ENCODE data around the gene WDR88. TPM values are rescaled to one million over a fixed set of nuclear protein-coding genes. Genes with fewer than 3 reads are reported as not detected.

The WDR88 gene
- total and polyA plus RNA-seq, 2 of the 8 experiments (the other 6 are each of a cell fraction or from before 2014, with no cell fraction given) = not detected

DNA sequence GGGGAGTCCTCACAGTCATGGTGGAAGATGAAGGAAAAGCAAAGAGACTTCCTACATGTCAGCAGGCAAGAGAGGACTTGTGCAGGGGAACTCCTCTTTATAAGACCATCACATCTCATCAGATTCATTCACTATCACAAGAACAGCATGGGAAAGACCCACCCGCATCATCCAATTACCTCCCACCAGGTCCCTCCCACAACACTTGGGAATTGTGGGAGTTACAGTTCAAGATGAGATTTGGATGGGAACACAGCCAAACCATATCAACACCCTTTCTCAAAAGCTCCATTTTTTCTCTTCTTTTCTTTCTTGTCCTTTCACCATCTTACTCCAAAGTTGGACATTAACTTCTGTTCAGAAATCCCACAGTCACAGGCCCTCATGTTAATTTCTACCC, 57.5 kb downstream of the WDR88 start:
- no peak overlapping the region for H3K18ac ChIP-seq (ENCODE audit: extremely low read depth, low read length)
- H3K23ac ChIP-seq (ENCODE audit: insufficient read length) = no peak overlapping the region
- peaks cover 0 to 19% (median 10%) of the 10 kb centered on the region in 4 experiments; a peak in 5 of 7 replicates for H3K27me3 ChIP-seq (replicated peaks in 1 of 4; ENCODE audit: control insufficient read depth in 3 of 4, extremely low read depth in 1 of 4, insufficient read depth in 3 of 4, low read length in 3 of 4)
- H3K23me2 ChIP-seq (ENCODE audit: low read depth, low read length) = peaks cover 3% of the 10 kb centered on the region; the same call in 1 of the 2 replicates
- no peak overlapping the region for H2AK5ac ChIP-seq (ENCODE audit: low read depth, low read length)
- H3K9me3 ChIP-seq (ENCODE audit: insufficient read depth in 2 of 2, low read depth in 1 of 2, low read length in 1 of 2) = no peaks in the 10 kb centered on the region
- H2BK120ac ChIP-seq (replicated peaks; ENCODE audit: low read depth, low read length) = no peak overlapping the region
- no peaks in the 10 kb centered on the region for H3K79me1 ChIP-seq (ENCODE audit: low read depth, low read length)
- no peak overlapping the region for H2BK20ac ChIP-seq (ENCODE audit: low read length)
- ChIA-PET POLR2A (ENCODE audit: partially characterized antibody) (interaction anchor here (1.0 kb wide), 1 partner anchor 185 kb away, joined by 3 read pairs; no protein-coding TSS in a partner anchor), CTCF (ENCODE audit: partially characterized antibody) (interaction anchor here (1.1 kb wide), 1 partner anchor 9 kb away, joined by 3 read pairs; no protein-coding TSS in a partner anchor)
- no peak overlapping the region for H3K14ac ChIP-seq (ENCODE audit: insufficient read length)
- no peak overlapping the region for H4K5ac ChIP-seq (ENCODE audit: insufficient read length, low read depth, low read length)
- H4K20me1 ChIP-seq (replicated peaks in 1 of 2; ENCODE audit: control insufficient read depth in 1 of 2, insufficient read depth in 2 of 2, low read length in 2 of 2) = no peaks in the 10 kb centered on the region
- H3K4me2 ChIP-seq (ENCODE audit: insufficient read depth in 1 of 2, low read depth in 2 of 2, low read length in 2 of 2) = no peak overlapping the region
- no peak overlapping the region for H2BK15ac ChIP-seq (ENCODE audit: low read length)
- DNase-seq (ENCODE audit: low read depth in 1 of 2, low spot score in 2 of 2) (no peak), FAIRE-seq (no peak)
- H3K56ac ChIP-seq (replicated peaks; ENCODE audit: insufficient read length, low read depth, low read length) = no peak overlapping the region
- no peak overlapping the region for H2AFZ ChIP-seq (ENCODE audit: low read length)
- no peak overlapping the region for H2BK5ac ChIP-seq (ENCODE audit: low read depth, low read length)
- no peak overlapping the region for H3K9ac ChIP-seq (replicated peaks in 1 of 4; ENCODE audit: extremely low read depth in 1 of 4, low read depth in 3 of 4, low read length in 3 of 4)
- H4K91ac ChIP-seq (replicated peaks; ENCODE audit: insufficient read length, low read length) = no peak overlapping the region
- peaks cover 0 to 7% (median 3%) of the 10 kb centered on the region in 4 experiments; a peak in 4 of 7 replicates for H3K4me1 ChIP-seq (replicated peaks in 1 of 4; ENCODE audit: control insufficient read depth in 3 of 4, insufficient read depth in 4 of 4, low read length in 3 of 4)
- no peak overlapping the region for H2BK12ac ChIP-seq (ENCODE audit: low read depth, low read length)
- no peak overlapping the region for H3K27ac ChIP-seq (ENCODE audit: low read depth, low read length)
- no peaks in the 10 kb centered on the region for H3K79me2 ChIP-seq (ENCODE audit: control insufficient read depth in 1 of 2, insufficient read depth in 2 of 2, low read length in 2 of 2)
- H3K36me3 ChIP-seq (ENCODE audit: control insufficient read depth in 2 of 4, insufficient read depth in 4 of 4, low read length in 3 of 4) = no peaks in the 10 kb centered on the region
- WGBS, 2 experiments (ENCODE audit: extremely low coverage in 1 of 2, insufficient coverage in 1 of 2, insufficient read length in 1 of 2, insufficient replicate concordance in 2 of 2, low coverage in 1 of 2, low lambda C conversion rate in 2 of 2, missing lambda C conversion rate in 1 of 2) = 64% methylated on average over 1 of the region's 1 CpG; no CpG with 5 or more reads in 1 of the 2 experiments
- no peak overlapping the region for H4K8ac ChIP-seq (ENCODE audit: extremely low read depth, insufficient read depth, low read length)
- no peak overlapping the region for H3K4me3 ChIP-seq (ENCODE audit: extremely low read depth in 1 of 4, insufficient read depth in 2 of 4, low read depth in 3 of 4, low read length in 4 of 4)
- H3K4ac ChIP-seq (replicated peaks; ENCODE audit: insufficient read length, low read depth, low read length) = no peak overlapping the region

Measured in H1 (cell line).